SK-N-SH (cell line): ENCODE results near the gene CCDC88C.

Experiments used
- FOXJ3 ChIP-seq: sonication (generic); formaldehyde crosslinking; IDR thresholded peaks from 2 replicates; pipeline ENCODE4 v1.5.1; 2020; ENCODE audit warnings: mild to moderate bottlenecking, missing genetic modification reagents
- GATA2 ChIP-seq: sonication (generic); formaldehyde crosslinking; IDR thresholded peaks from 2 replicates; pipeline ENCODE4 v1.5.0; 2020; ENCODE audit warnings: mild to moderate bottlenecking, missing genetic modification reagents
- POLR2AphosphoS5 ChIP-seq: IDR thresholded peaks from 2 replicates; pipeline ENCODE4 v1.6.1; 2012; ENCODE audit warnings: low read depth, low read length
- SIN3A ChIP-seq: IDR thresholded peaks from 2 replicates; pipeline ENCODE4 v1.6.1; 2012; ENCODE audit warnings: low read depth, mild to moderate bottlenecking, low read length, moderate library complexity, borderline replicate concordance
- TAF1 ChIP-seq: IDR thresholded peaks from 2 replicates; pipeline ENCODE4 v1.6.1; 2012; ENCODE audit warnings: low read depth, mild to moderate bottlenecking, low read length, moderate library complexity, borderline replicate concordance
- YY1 ChIP-seq: IDR thresholded peaks from 2 replicates; pipeline ENCODE4 v1.4.0; 2012; ENCODE audit warnings: low read depth, mild to moderate bottlenecking
- TF ChIP-seq, protein P1 (sequence below): fragments of 200-600 bp; sonication (generic); IDR thresholded peaks from 2 replicates; pipeline ENCODE4 v1.6.1; 2017; ENCODE audit warnings: antibody characterized with exemption, mild to moderate bottlenecking, moderate library complexity
- TF ChIP-seq, protein P2 (sequence below): IDR thresholded peaks from 2 replicates; pipeline ENCODE4 v1.6.1; 2012; ENCODE audit warnings: mild to moderate bottlenecking, low read depth, low read length, moderate library complexity

DNA sequence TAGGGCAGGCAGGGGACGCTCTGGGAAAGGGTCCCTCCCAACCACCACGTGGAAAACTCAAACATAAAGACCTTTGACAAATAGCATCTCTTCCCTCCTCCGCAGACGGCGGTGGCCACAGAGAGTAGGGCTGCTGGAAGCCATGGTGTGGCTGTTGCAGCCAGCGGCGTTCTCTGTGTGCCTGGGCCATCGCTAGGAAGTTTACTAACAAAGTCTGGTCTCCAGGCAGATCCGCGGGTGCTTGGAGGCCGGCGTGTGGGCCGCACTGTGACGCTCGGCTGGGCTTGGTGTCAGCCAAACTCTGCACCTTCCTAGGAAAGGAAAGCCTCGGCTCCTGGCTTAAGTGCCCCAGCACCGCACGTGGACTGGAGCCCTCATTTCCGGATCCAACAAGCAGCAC is 65.6 kb downstream of the CCDC88C start:
- TF ChIP-seq SIN3A (no peak), YY1 (no peak), FOXJ3 (no peak), POLR2AphosphoS5 (no peak), TAF1 (no peak), GATA2 (CRISPR knock-in tag) (no peak)
- TF ChIP-seq, protein P1, sequence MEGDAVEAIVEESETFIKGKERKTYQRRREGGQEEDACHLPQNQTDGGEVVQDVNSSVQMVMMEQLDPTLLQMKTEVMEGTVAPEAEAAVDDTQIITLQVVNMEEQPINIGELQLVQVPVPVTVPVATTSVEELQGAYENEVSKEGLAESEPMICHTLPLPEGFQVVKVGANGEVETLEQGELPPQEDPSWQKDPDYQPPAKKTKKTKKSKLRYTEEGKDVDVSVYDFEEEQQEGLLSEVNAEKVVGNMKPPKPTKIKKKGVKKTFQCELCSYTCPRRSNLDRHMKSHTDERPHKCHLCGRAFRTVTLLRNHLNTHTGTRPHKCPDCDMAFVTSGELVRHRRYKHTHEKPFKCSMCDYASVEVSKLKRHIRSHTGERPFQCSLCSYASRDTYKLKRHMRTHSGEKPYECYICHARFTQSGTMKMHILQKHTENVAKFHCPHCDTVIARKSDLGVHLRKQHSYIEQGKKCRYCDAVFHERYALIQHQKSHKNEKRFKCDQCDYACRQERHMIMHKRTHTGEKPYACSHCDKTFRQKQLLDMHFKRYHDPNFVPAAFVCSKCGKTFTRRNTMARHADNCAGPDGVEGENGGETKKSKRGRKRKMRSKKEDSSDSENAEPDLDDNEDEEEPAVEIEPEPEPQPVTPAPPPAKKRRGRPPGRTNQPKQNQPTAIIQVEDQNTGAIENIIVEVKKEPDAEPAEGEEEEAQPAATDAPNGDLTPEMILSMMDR = no peak
- TF ChIP-seq, protein P2, sequence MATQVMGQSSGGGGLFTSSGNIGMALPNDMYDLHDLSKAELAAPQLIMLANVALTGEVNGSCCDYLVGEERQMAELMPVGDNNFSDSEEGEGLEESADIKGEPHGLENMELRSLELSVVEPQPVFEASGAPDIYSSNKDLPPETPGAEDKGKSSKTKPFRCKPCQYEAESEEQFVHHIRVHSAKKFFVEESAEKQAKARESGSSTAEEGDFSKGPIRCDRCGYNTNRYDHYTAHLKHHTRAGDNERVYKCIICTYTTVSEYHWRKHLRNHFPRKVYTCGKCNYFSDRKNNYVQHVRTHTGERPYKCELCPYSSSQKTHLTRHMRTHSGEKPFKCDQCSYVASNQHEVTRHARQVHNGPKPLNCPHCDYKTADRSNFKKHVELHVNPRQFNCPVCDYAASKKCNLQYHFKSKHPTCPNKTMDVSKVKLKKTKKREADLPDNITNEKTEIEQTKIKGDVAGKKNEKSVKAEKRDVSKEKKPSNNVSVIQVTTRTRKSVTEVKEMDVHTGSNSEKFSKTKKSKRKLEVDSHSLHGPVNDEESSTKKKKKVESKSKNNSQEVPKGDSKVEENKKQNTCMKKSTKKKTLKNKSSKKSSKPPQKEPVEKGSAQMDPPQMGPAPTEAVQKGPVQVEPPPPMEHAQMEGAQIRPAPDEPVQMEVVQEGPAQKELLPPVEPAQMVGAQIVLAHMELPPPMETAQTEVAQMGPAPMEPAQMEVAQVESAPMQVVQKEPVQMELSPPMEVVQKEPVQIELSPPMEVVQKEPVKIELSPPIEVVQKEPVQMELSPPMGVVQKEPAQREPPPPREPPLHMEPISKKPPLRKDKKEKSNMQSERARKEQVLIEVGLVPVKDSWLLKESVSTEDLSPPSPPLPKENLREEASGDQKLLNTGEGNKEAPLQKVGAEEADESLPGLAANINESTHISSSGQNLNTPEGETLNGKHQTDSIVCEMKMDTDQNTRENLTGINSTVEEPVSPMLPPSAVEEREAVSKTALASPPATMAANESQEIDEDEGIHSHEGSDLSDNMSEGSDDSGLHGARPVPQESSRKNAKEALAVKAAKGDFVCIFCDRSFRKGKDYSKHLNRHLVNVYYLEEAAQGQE = no peak
